Peyer's patch (tissue), 4 donors: ENCODE results near the gene SOBP. TPM values are rescaled to one million over a fixed set of nuclear protein-coding genes. Genes with fewer than 3 reads are reported as not detected.

Experiments
- DNase-seq, 3 donors: peaks; one replicate each; pipeline ENCODE4 v3.0.0-alpha.2; 2017 to 2019
- H3K27ac ChIP-seq, 4 donors: fragments of 200-600 bp; sonication (generic); one replicate each; pipeline ENCODE4 v1.5.1; 2016 to 2019
- H3K27me3 ChIP-seq, 2 donors: fragments of 200-600 bp; sonication (generic); one replicate each; pipeline ENCODE4 v1.5.1; 2019
- H3K36me3 ChIP-seq, 3 donors: fragments of 200-600 bp; sonication (generic); one replicate each; pipeline ENCODE4 v1.5.1; 2016 to 2019
- H3K4me1 ChIP-seq, 4 donors: fragments of 200-600 bp; sonication (generic); one replicate each; pipeline ENCODE4 v1.5.1; 2016 to 2019
- H3K4me3 ChIP-seq, 4 donors: fragments of 200-600 bp; sonication (generic); 1 replicate in 3 of 4; 2 replicates in 1 of 4; pipeline ENCODE4 v1.5.1; 2016 to 2019; ENCODE audit warnings: mild to moderate bottlenecking in 1 of 4
- H3K9me3 ChIP-seq, 4 donors: fragments of 200-600 bp; sonication (generic); one replicate each; pipeline ENCODE4 v1.5.1; 2016 to 2019; ENCODE audit warnings: mild to moderate bottlenecking in 1 of 4
- CTCF ChIP-seq, 6 experiments: fragments of 450-650 bp in 4 of 6; fragments of 200-600 bp in 2 of 6; sonication (generic) in 1 of 6; IDR thresholded peaks; one replicate each; pipeline ENCODE4 v1.5.1; 2017 to 2019; ENCODE audit warnings: antibody characterized with exemption in 6 of 6, mild to moderate bottlenecking in 3 of 6, moderate library complexity in 1 of 6
- POLR2A ChIP-seq, 2 donors: fragments of 450-650 bp; IDR thresholded peaks; one replicate each; pipeline ENCODE4 v1.5.1; 2017; ENCODE audit warnings: antibody characterized with exemption in 2 of 2, mild to moderate bottlenecking in 2 of 2, moderate library complexity in 2 of 2
- total RNA-seq, 4 donors: library from RNA; depleted of rRNA; stranded (reverse); fragments of >200 nt; gene quantifications; one replicate each; pipeline ENCODE4 v1.1.0, GENCODE V29; 2016

The SOBP gene
- total RNA-seq, 4 donors from 2014 or later: 0.35 to 13.2 (median 1.8) TPM

DNA sequence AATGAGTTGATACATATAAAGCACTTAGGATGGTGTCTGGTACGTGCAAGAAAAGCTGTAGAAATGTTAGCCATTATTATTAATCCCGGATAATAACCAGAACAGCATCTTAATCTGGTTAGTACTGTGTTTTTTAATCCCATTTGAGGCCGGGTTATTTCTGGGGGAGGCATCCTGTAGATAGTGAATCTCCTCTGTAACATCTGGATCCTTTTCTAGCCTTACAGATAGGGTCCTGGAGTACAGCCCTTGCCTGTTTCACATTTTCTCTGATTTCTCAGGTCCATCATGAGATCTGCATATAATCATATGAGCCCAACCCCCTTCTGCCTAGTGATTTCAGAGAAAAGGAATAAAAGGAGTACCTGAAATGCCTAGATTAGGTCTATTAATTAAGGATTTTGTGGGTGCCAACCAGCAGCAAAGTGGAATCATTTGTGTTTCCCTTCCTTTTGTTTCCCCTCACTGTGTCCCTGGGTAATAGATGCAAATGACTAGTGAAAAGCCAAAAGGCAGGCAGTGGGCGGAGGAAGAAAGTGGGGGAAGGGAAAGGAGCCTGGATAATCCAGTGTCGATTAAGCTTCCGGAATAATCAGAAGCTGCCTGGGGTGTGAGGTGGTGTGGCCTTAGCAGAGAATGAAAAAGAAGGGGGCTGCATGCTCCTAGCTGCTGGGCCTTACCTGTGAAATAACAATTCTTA lies 88.9 kb downstream of the SOBP start:
- TF ChIP-seq CTCF (IDR thresholded peaks at IDR 0.05) (no peak), POLR2A (IDR thresholded peaks at IDR 0.05) (no peak)
- H3K36me3 ChIP-seq: no peaks in the 10 kb centered on the region
- no peaks in the 10 kb centered on the region for H3K4me1 ChIP-seq
- H3K27me3 ChIP-seq: no peaks in the 10 kb centered on the region
- H3K4me3 ChIP-seq: no peak overlapping the region
- DNase-seq: no peak
- no peak overlapping the region for H3K27ac ChIP-seq
- no peaks in the 10 kb centered on the region for H3K9me3 ChIP-seq

DNA sequence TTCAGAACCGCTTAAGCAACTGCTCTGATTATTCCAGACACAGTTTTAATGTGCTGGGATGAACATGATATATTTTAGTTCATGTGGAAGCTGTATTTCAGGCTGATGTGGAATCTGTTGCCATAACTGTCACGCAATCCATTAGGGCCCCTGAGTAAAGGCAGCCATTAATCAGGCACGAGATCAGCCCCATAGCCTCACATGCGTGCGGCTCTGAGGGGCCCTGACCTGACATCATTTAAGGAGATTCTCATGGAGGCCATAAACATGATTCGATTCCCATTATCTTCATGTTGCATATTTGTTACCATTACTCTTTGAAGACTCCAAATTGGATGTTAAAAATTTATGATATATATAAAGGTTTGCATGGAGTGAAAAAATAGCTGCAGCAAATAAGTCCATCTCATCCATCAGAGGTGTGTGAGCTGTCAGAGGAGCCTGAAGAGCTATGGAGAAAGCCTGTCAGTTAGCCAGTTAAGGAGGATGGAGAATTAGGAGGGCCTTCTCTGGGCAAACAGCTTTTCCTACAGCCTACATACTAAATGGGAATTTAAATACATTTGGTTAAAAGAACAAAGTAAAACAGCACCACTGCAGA lies 89.6 kb downstream of the SOBP start:
- no peaks in the 10 kb centered on the region for H3K36me3 ChIP-seq
- TF ChIP-seq POLR2A (IDR thresholded peaks at IDR 0.05) (no peak), CTCF (IDR thresholded peaks at IDR 0.05) (no peak)
- H3K4me1 ChIP-seq: no peaks in the 10 kb centered on the region
- DNase-seq: no peak
- H3K27ac ChIP-seq: no peak overlapping the region
- H3K4me3 ChIP-seq: no peak overlapping the region
- H3K27me3 ChIP-seq: no peaks in the 10 kb centered on the region
- H3K9me3 ChIP-seq: no peaks in the 10 kb centered on the region

- no peaks in the 10 kb centered on the region for H3K4me1 ChIP-seq
- no peak overlapping the region for H3K27ac ChIP-seq
- H3K9me3 ChIP-seq: no peaks in the 10 kb centered on the region
- H3K4me3 ChIP-seq: no peak overlapping the region
- no peaks in the 10 kb centered on the region for H3K36me3 ChIP-seq
- H3K27me3 ChIP-seq: no peaks in the 10 kb centered on the region
- TF ChIP-seq CTCF (IDR thresholded peaks at IDR 0.05): no peak
- no peak for TF ChIP-seq POLR2A (IDR thresholded peaks at IDR 0.05)
- no peak for DNase-seq
These were observed 92.2 kb downstream of the SOBP start for GRCh38 chr6:107582086-107582485.

- TF ChIP-seq CTCF (IDR thresholded peaks at IDR 0.05): no peak
- no peak for TF ChIP-seq POLR2A (IDR thresholded peaks at IDR 0.05)
- no peak for DNase-seq
These were observed 94.8 kb downstream of the SOBP start for GRCh38 chr6:107584726-107585125.

GRCh38 chr6:107585815-107586435 lies 96.0 kb downstream of the SOBP start:
- Histone ChIP-seq H3K36me3 (no peaks in the 10 kb centered on the region), H3K4me3 (no peak overlapping the region)
- no peak for TF ChIP-seq CTCF (IDR thresholded peaks at IDR 0.05)
- TF ChIP-seq POLR2A (IDR thresholded peaks at IDR 0.05): no peak

More at GRCh38 chr6:107584726-107585125, 94.8 kb downstream of the SOBP start:
- Histone ChIP-seq H3K27me3 (no peaks in the 10 kb centered on the region), H3K4me1 (no peaks in the 10 kb centered on the region), H3K9me3 (no peaks in the 10 kb centered on the region), H3K27ac (no peak overlapping the region), H3K36me3 (no peaks in the 10 kb centered on the region), H3K4me3 (no peak overlapping the region)

More at GRCh38 chr6:107585815-107586435, 96.0 kb downstream of the SOBP start:
- H3K27me3 ChIP-seq: no peaks in the 10 kb centered on the region
- H3K9me3 ChIP-seq: no peaks in the 10 kb centered on the region
- DNase-seq: no peak
- no peak overlapping the region for H3K27ac ChIP-seq
- H3K4me1 ChIP-seq: no peaks in the 10 kb centered on the region
